WERI-Rb-1 (cell line): ENCODE data around the gene DTNBP1.

Source experiments
- DNase-seq: peaks from one replicate; pipeline ENCODE4 v3.0.0-alpha.2; 2020
- H3K27ac ChIP-seq: fragments of 250-450 bp; sonication (Bioruptor Pico); 2 replicates; pipeline ENCODE4 v1.5.1; 2020; ENCODE audit warnings: mild to moderate bottlenecking, moderate library complexity
- H3K27me3 ChIP-seq: fragments of 250-450 bp; sonication (Bioruptor Pico); 2 replicates; pipeline ENCODE4 v1.5.1; 2021; ENCODE audit warnings: mild to moderate bottlenecking, low read depth, moderate library complexity; ENCODE audit not compliant: insufficient read depth, severe bottlenecking
- H3K36me3 ChIP-seq: fragments of 250-450 bp; sonication (Bioruptor Pico); 2 replicates; pipeline ENCODE4 v1.5.1; 2020; ENCODE audit warnings: mild to moderate bottlenecking, moderate library complexity
- H3K4me3 ChIP-seq: 2 replicates; pipeline ENCODE4 v1.5.1; 2011; ENCODE audit warnings: low read depth, mild to moderate bottlenecking, control low read depth, low read length
- H3K9me3 ChIP-seq: fragments of 250-450 bp; sonication (Bioruptor Pico); 2 replicates; pipeline ENCODE4 v1.5.1; 2021; ENCODE audit warnings: mild to moderate bottlenecking, moderate library complexity; ENCODE audit not compliant: severe bottlenecking
- TF ChIP-seq, protein P1 (sequence below): IDR thresholded peaks from 2 replicates; pipeline ENCODE4 v1.5.1; 2011; ENCODE audit warnings: low read depth, mild to moderate bottlenecking, control low read depth, inconsistent platforms, low read length

DTNBP1 gene

DNA sequence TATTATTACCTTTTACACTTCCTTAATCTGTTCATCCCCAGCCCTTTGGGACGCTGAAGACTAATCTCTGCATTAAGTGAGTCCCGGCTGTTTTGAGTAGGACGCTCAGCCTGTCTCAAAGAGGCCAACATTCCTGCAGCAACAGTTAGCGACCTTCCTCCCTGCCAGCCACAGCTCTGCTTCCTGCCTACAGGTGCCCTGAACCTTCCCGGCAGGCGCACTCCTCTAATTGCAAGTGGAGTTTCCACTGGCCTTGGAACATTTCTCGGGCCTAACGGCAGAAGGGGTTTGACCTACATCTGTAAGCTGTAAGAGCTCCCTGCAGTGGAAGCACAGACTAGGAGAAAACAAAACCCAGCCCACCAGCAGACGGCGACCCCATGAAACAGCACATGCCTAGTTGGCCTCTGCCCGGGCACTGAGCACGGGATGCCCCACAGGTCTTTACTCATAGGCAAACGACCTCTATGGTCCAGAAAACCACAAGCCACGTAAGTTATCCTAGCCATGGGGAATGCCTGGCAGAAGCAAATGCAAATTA lies 137.9 kb downstream of the DTNBP1 start:
- TF ChIP-seq, protein P1, sequence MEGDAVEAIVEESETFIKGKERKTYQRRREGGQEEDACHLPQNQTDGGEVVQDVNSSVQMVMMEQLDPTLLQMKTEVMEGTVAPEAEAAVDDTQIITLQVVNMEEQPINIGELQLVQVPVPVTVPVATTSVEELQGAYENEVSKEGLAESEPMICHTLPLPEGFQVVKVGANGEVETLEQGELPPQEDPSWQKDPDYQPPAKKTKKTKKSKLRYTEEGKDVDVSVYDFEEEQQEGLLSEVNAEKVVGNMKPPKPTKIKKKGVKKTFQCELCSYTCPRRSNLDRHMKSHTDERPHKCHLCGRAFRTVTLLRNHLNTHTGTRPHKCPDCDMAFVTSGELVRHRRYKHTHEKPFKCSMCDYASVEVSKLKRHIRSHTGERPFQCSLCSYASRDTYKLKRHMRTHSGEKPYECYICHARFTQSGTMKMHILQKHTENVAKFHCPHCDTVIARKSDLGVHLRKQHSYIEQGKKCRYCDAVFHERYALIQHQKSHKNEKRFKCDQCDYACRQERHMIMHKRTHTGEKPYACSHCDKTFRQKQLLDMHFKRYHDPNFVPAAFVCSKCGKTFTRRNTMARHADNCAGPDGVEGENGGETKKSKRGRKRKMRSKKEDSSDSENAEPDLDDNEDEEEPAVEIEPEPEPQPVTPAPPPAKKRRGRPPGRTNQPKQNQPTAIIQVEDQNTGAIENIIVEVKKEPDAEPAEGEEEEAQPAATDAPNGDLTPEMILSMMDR = peak; percentile 23; the same call in 1 of the 2 replicates
- peaks cover 76% of the 10 kb centered on the region for H3K36me3 ChIP-seq
- DNase-seq = peak; percentile 66
- no peaks in the 10 kb centered on the region for H3K9me3 ChIP-seq
- no peaks in the 10 kb centered on the region for H3K27me3 ChIP-seq
- peak overlapping the region; percentile 5; the same call in 1 of the 2 replicates for H3K27ac ChIP-seq
- no peak overlapping the region for H3K4me3 ChIP-seq

DNA sequence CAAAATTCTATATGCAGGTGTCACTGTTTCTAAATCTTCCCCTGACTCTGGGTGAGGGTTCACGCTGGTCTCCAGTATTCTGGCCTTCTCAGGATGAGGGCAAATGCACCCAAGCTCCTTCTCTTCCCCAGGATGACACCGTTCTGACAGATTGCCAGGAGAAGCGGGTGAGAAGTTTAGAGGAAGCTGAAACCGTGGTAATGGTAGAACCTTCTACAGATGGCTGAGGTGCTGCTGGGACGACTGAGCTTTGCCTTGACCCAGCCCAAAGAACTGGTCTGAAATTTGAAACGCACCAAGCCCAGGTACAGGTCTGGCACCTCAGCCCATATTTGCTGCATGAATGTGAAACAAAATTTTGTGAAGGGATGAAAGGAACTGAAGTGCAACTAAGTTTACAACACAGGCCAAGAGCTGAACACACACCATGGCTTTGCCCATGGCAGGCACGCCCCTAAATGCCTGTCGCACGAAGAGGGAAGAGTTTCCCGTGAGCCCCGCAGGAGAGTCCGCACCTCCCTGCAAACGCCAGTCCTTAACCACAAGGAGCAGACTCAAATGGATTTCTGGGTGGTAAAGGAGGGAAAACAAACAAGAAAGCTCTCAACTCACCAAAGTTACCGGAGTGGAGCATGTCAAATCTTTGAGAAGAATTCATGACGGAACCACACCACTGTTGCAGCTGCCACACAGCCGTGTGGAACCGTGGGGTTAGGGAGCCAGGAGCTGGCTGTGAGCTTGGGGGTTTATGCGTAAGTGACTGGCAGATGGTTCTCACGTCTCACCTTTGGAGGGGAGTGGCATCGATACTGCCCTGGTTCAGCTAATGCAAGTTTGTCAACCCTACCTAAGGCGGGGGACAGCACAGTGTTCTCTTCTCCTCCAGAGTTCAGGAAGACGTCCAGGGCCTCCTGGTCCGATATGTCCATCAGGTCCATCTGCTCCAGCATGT lies 138.9 kb downstream of the DTNBP1 start:
- Histone ChIP-seq H3K27ac (peak overlapping the region; percentile 5; the same call in 1 of the 2 replicates), H3K4me3 (no peak overlapping the region), H3K9me3 (no peaks in the 10 kb centered on the region), H3K27me3 (no peaks in the 10 kb centered on the region), H3K36me3 (peaks cover 77% of the 10 kb centered on the region)
- TF ChIP-seq, protein P1 = no peak
- DNase-seq = peak; percentile 27

DNA sequence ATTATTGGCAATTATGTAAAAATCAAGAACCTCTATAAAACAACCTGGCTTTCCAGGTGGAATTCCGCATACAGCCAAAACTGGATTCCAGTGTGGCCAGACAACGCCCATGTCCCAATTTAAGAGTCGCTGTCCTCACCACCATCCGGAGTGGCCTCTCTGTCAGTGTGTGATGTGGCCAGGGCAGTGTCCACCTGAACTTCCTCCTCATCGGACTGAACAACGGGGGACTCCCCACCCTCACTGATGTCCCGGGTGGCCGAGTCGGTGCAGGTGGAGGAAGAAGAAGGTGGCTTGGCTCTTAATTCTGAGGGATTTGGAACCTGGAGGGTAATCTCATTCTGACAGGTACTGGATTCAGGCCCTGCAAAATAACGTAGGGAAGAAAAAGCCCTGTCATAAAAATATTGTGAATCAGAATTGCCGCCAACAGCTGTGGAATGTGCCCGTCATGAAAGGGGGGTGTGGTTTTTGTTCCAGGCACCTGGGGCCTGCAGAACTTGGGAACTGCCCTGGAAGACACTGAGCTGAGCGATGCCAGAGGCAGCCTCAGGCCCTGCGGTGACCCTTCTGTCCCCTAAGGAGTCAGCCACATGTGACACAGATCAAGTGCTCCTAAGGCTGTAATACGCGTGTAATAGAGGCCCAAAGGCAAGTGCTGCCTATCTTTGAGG lies 139.8 kb downstream of the DTNBP1 start:
- TF ChIP-seq, protein P1 = no peak
- Histone ChIP-seq H3K36me3 (peaks cover 77% of the 10 kb centered on the region), H3K27ac (no peak overlapping the region), H3K4me3 (no peak overlapping the region), H3K9me3 (no peaks in the 10 kb centered on the region), H3K27me3 (no peaks in the 10 kb centered on the region)
- peak; percentile 7 for DNase-seq

DNA sequence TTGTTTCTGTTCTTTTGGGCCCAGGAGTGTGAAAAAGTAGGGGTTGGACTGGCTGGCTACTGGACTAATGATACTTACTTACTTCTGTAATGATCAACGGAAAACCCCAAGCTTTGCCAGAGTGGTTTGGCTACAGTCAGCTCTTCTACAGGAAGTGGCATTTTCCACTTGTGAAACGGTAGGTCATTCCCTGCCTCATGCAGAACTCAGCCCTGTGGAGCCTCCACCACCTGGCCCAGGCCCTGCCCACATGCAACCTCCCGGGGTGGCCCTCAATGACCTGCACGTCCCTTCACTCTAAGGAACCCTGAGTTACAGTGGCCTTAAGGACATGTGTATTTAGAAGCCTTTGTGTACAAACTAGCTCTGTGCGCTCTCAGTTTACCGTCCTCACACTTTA lies 140.4 kb downstream of the DTNBP1 start:
- TF ChIP-seq, protein P1 = no peak
- Histone ChIP-seq H3K27me3 (no peaks in the 10 kb centered on the region), H3K27ac (no peak overlapping the region), H3K36me3 (peaks cover 80% of the 10 kb centered on the region), H3K9me3 (no peaks in the 10 kb centered on the region), H3K4me3 (no peak overlapping the region)
- peak; percentile 7 for DNase-seq

DNA sequence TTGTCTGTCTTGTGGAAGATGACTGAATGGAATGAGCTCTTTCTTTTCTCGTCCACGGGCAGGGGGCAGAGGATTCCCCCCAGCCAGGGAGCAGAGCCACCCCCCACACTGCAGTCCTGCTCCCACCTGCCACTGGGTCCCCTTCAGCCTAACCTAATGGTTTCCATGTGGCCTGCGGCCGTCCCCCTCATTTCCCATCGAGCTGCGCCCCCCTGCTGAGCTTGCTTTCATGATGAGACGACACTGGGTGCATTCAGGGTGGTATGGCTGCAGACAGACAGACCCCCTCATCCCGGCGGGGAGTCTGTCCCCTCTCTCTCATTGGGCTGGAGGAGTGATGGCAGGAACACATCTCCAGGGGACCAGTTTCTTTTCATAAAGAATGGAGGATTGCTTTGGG lies 140.8 kb downstream of the DTNBP1 start:
- Histone ChIP-seq H3K36me3 (peaks cover 84% of the 10 kb centered on the region), H3K27ac (no peak overlapping the region), H3K27me3 (no peaks in the 10 kb centered on the region), H3K9me3 (no peaks in the 10 kb centered on the region), H3K4me3 (no peak overlapping the region)
- peak; percentile 8 for DNase-seq
- TF ChIP-seq, protein P1 = no peak
